Measurements from ENCODE around the gene KCNIP4.
A peak's percentile ranks its signal among the peaks of the same experiment; 100 is the strongest.
"Not testable (repeated sequence)": the region's sequence is repeated elsewhere in the genome, so short reads cannot be mapped to it uniquely, and the experiment has no call there.

Gene KCNIP4

DNA sequence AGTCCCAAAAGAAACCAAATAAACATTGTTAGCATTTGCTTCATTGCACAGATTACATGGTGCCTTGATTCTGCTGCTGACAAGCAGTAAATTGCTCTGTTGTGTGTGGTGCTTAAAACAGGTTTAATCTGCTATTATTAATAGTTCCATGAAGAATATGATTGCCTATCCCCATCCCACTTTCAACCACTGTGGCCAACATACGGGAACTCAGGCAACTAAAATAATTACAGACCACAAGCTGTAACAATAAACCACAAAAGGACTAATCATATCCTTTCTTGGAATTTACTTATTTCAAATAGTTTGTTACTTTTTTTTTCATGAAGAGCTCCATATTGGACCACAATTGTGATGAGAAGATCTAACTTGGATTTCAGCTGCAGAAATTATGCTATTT, 1116.8 kb downstream of the KCNIP4 start:
- Mint-ChIP-seq H3K27me3 (ENCODE audit: low read depth) (no peaks in the 10 kb centered on the region), H3K36me3 (ENCODE audit: low read depth) (no peaks in the 10 kb centered on the region), H3K4me3 (no peak overlapping the region), H3K4me1 (ENCODE audit: low read depth) (no peaks in the 10 kb centered on the region), H3K9me3 (no peaks in the 10 kb centered on the region), H3K27ac (no peak overlapping the region)

DNA sequence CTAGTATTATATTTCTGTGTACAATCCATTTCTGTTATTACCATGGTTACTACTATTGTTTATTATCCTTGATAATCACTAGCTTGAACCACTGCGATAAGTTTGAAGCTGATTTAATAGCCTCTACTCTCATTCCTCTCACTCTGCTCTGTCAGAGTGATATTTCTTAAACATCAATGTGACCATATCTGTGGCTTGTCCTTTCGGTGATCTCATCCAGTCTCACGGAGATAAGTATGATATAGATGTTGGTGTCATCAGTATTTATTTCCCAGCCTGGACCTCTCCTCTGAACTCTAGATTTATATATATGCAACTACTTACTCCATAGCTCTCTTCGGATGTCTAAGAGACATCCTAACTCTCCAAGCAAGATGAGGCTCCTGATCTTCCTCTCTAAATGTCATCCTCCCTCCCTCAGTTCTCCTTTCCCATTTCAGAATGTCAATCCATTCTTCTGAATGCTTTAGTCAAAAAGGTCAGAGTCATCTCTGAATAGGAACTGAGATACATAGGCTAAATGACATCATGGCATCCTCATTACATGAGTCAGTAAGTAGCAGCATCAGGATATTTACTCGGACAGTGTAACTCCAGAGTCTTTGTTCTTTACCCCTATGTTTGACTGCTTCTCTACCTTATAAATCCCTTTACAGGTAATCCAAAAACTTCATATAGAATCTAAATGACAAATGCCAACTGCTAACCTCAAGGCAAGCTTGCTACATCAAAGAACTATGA, 1118.8 kb downstream of the KCNIP4 start:
- Mint-ChIP-seq H3K4me3 (no peak overlapping the region), H3K36me3 (ENCODE audit: low read depth) (no peaks in the 10 kb centered on the region), H3K4me1 (ENCODE audit: low read depth) (no peaks in the 10 kb centered on the region), H3K27ac (no peak overlapping the region), H3K9me3 (peaks cover 8% of the 10 kb centered on the region), H3K27me3 (ENCODE audit: low read depth) (no peaks in the 10 kb centered on the region)

DNA sequence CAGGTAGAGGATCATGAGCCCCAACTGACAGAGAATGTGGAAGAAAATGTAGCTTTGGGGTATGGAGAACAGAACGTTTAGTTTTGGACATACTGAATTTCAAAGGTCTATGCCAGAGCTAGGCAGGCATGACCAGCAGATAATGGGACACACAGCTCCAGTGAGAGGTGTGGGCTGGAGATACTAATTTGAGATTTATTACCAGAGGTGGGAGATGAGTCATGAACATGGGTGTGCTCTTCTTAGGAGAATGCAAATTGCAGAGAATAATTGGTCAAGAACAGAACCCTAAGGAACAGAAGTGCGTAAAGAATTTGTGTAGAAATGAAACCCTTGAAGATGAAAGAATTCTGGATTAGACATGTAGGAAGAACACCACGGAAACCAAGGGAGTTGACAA, 1123.1 kb downstream of the KCNIP4 start:
- no peak overlapping the region for H3K4me3 Mint-ChIP-seq
- H3K27ac Mint-ChIP-seq, result no peak overlapping the region
- H3K36me3 Mint-ChIP-seq (ENCODE audit: low read depth), result no peaks in the 10 kb centered on the region
- H3K27me3 Mint-ChIP-seq (ENCODE audit: low read depth), result no peaks in the 10 kb centered on the region
- H3K9me3 Mint-ChIP-seq, result peaks cover 8% of the 10 kb centered on the region
- no peaks in the 10 kb centered on the region for H3K4me1 Mint-ChIP-seq (ENCODE audit: low read depth)

DNA sequence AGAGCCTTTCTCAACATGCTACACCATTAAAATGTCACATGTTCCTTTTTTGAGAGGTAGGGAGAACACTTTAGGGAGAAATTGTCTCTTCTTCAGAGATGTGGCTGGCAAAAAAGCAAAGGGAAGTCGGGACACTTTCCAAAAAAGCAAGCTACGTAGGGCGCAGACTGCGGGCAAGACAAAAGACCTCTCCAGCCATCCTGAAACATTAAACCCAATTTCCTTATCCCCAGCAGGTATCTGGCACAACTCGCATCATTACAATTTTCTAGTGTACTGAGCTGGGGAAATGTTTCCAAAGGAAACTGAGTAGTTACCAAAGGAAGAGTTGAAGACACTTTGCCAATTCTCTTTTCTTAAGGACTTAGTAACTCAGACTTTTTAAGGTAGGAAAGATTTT, 1132.3 kb downstream of the KCNIP4 start:
- H3K27ac Mint-ChIP-seq, result no peak overlapping the region
- H3K4me1 Mint-ChIP-seq (ENCODE audit: low read depth), result no peaks in the 10 kb centered on the region
- H3K4me3 Mint-ChIP-seq, result no peak overlapping the region
- no peaks in the 10 kb centered on the region for H3K27me3 Mint-ChIP-seq (ENCODE audit: low read depth)
- no peaks in the 10 kb centered on the region for H3K9me3 Mint-ChIP-seq
- no peaks in the 10 kb centered on the region for H3K36me3 Mint-ChIP-seq (ENCODE audit: low read depth)

DNA sequence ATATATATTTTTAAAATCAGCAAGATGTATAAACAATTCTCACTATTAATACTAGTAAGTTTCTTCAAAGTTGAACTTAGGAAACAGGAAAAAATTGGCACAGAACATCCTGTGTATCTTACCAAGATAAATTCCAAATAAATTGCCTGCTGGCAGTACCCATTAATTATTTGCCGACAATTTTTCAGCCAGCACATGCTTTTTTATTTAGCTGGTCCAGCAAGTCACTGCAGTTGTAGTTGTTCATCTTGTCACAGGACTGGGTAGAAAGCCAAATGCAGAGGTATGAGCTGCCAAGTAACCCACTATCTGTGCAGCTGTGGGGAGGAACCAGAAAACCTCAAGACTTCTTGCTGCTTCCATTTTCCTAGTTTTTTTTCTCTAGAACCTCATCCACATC, 1134.9 kb downstream of the KCNIP4 start:
- Mint-ChIP-seq H3K9me3 (no peaks in the 10 kb centered on the region), H3K27ac (no peak overlapping the region), H3K4me3 (no peak overlapping the region)

DNA sequence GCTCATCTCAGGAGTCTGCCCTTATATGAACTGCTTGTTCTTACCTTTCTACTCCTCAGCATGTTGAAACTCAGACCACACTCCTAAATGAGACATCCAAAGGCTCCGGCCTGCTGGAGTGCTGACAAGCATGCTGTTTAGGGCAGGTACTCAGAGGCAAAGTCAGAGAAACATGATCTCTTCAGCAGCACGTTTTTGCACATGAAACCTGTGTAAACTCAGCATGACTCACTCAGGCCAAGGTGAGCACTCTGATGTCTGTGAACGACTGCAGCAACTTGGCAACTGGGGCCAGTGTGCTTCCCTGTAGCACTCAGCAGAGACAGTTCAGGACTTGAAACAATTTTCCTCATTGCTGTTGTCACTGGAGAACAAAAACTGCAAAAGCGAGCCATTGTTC, 1138.8 kb downstream of the KCNIP4 start:
- no peak overlapping the region for H3K4me3 Mint-ChIP-seq
- H3K9me3 Mint-ChIP-seq, result no peaks in the 10 kb centered on the region
- H3K4me1 Mint-ChIP-seq (ENCODE audit: low read depth), result no peaks in the 10 kb centered on the region
- no peak overlapping the region for H3K27ac Mint-ChIP-seq
- no peaks in the 10 kb centered on the region for H3K27me3 Mint-ChIP-seq (ENCODE audit: low read depth)
- no peaks in the 10 kb centered on the region for H3K36me3 Mint-ChIP-seq (ENCODE audit: low read depth)

More for the DNA sequence above, 1134.9 kb downstream of the KCNIP4 start:
- no peaks in the 10 kb centered on the region for H3K36me3 Mint-ChIP-seq (ENCODE audit: low read depth)
- H3K4me1 Mint-ChIP-seq (ENCODE audit: low read depth), result no peaks in the 10 kb centered on the region
- H3K27me3 Mint-ChIP-seq (ENCODE audit: low read depth), result no peaks in the 10 kb centered on the region

DNA sequence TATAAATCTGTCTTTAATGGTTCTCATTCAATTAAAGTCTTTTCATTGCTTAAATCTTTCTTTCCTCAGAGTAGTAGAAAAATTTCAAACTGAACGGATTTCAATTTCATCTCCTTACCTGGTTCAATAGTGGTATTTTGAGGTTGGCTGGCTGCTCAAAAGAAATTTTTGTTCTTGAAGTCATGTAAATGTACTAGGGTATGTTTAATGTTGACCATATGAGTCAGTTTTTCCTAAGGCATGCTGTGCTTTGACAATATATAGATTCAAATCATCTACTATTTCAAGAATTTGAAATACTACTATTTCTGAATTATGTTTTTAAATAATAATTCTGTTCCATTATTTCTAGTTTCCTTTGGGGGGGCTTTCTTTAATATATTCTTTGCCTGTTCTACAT, 1142.9 kb downstream of the KCNIP4 start:
- Mint-ChIP-seq H3K27me3 (ENCODE audit: low read depth) (no peaks in the 10 kb centered on the region), H3K36me3 (ENCODE audit: low read depth) (no peaks in the 10 kb centered on the region), H3K4me3 (no peak overlapping the region), H3K9me3 (no peaks in the 10 kb centered on the region), H3K4me1 (ENCODE audit: low read depth) (no peaks in the 10 kb centered on the region), H3K27ac (no peak overlapping the region)

DNA sequence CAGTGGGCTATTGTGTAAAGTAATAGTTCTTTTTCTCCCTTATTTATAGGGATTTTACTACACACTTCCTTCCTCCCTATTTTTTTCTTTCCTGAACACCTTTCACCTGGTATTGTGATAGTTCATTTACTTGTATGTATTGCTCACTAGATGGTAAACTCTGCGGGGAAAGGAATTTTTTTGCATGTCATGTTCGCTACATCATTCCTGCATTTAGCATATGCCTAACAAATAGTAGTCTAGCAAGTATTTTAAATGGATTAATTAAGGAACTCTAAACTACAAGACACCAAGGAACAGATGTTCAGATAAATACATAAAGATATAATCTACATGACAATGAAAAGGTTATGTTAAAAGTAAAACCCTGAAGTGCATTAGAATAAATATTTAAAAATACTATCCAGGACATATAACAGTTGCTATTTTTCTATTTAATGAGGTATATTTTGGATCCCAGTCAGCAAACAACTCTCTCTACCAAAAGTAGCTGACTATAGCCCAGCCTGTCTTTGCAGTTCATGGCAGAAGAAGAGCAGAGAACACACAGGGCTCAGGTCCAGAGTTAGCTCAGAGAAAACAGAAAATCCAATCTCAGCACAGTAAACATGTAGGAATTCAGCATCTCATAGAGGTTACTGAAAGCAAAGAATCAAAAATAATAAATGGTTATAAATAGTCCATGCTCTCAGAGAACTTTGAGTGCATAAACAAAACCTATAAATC, 1160.5 kb downstream of the KCNIP4 start:
- no peak overlapping the region for H3K27ac Mint-ChIP-seq
- no peaks in the 10 kb centered on the region for H3K36me3 Mint-ChIP-seq (ENCODE audit: low read depth)
- H3K4me3 Mint-ChIP-seq, result no peak overlapping the region
- no peaks in the 10 kb centered on the region for H3K9me3 Mint-ChIP-seq
- no peaks in the 10 kb centered on the region for H3K27me3 Mint-ChIP-seq (ENCODE audit: low read depth)
- no peaks in the 10 kb centered on the region for H3K4me1 Mint-ChIP-seq (ENCODE audit: low read depth)

DNA sequence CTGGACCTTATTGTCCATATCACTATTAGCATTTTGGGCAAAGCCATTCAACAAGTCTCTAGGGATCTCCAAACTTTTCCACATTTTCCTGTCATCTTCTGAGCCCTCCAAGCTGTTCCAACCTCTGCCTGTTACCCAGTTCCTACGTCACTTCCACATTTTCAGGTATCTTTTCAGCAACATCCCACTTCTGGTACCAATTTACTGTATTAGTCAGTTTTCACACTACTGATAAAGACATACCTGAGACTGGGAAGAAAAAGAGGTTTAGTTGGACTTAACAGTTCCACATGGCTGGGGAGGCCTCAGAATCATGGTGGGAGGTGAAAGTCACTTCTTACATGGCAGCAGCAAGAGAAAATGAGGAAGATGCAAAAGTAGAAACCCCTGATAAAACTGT, 1165.4 kb downstream of the KCNIP4 start:
- peaks cover 16% of the 10 kb centered on the region for H3K9me3 Mint-ChIP-seq
- not testable (repeated sequence) for H3K36me3 Mint-ChIP-seq (ENCODE audit: low read depth); H3K4me1 Mint-ChIP-seq (ENCODE audit: low read depth); H3K4me3 Mint-ChIP-seq; H3K27ac Mint-ChIP-seq; H3K27me3 Mint-ChIP-seq (ENCODE audit: low read depth)

DNA sequence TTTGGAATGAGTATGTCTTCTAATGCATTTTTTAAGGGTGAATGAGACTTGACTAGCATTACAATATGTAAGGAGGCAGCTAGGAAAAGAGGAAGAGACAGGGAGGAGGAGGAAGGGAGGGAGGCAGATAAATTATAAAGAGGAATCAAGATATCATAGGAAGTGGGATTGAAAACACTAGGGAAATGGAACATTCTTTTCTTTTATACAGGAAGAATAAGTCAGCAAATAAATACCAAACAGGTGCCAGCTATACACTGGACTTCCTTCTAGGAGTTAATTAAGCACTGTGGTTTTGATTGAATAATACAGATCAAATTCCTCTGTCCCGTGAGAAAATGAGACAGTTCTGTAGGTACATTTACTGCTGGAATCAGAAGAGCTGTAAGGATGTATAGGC, 1169.7 kb downstream of the KCNIP4 start:
- no peak overlapping the region for H3K4me3 Mint-ChIP-seq
- H3K36me3 Mint-ChIP-seq (ENCODE audit: low read depth), result no peaks in the 10 kb centered on the region
- no peaks in the 10 kb centered on the region for H3K4me1 Mint-ChIP-seq (ENCODE audit: low read depth)
- H3K27ac Mint-ChIP-seq, result peak overlapping the region; percentile 16
- H3K9me3 Mint-ChIP-seq, result peaks cover 16% of the 10 kb centered on the region
- H3K27me3 Mint-ChIP-seq (ENCODE audit: low read depth), result no peaks in the 10 kb centered on the region

DNA sequence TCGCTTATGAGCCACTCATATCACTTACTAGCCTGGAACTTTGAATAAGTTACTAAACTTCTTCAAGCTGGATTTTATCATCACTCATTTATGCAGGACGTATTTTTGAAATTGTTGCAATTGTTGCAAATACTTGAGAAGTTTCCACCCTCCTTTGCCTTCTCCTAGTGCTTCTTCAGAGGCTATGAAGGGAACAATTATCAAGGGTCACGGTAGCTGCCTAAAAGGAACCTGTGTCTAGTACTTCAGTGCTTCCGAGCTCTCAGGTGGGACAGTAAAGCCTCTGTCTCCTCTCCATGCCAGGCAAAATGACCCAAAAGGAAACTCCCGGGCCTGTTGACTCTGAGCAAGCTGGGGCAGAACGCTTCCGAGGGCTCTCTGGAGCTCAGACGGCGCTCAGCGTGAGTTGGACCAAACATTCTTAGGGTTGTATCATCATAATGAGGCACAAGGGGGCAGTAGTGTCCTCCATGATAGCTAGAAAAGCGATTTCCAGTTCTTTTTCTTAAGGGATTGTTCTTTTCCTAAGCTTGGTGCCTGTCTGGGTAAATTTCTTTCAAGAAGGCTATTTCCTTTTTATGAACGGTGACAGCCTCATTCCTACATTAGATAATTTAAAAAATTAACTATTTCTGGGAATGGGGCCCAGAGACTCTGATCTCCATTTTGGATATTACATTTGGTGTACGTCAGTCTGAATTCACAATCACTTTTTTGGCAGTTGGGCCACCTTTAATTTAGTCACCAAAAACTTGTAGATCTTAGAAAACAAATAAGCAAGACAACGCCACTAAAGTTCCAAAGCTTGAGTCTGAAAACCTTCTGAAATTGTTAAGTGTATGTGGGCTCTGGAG, 1175.2 kb downstream of the KCNIP4 start:
- Mint-ChIP-seq H3K36me3 (ENCODE audit: low read depth) (no peaks in the 10 kb centered on the region), H3K9me3 (no peaks in the 10 kb centered on the region), H3K27ac (no peak overlapping the region), H3K27me3 (ENCODE audit: low read depth) (no peaks in the 10 kb centered on the region), H3K4me1 (ENCODE audit: low read depth) (peaks cover 2% of the 10 kb centered on the region), H3K4me3 (no peak overlapping the region)

DNA sequence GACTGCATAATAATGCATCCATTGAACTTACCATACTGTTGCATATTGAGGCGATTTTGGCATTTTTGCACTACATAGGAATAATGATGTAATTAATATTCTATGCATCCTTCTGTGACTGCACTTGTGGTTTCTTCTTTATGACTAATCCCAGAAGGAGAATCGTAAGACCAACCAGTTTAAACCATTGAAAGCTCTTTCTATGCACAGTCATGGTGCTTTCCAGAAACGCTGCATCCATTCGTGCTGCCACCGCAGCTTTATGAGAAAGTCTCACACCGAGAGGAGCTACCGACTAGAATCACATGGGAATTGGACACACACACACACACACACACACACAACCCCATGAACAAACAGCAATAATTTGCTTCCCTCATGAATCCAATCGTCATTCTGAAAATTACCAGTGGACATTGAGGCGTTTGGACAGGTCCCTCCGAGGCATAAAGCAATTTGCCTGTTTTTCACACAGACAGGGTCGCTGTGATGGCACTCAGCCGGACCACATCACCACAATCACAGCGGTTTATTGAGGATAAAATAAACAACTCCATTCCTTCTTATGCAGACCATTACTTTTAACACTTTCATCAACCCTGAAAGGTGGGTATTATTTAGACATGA, 1184.1 kb downstream of the KCNIP4 start:
- Mint-ChIP-seq H3K36me3 (ENCODE audit: low read depth) (no peaks in the 10 kb centered on the region), H3K4me3 (no peak overlapping the region), H3K27ac (no peak overlapping the region), H3K27me3 (ENCODE audit: low read depth) (no peaks in the 10 kb centered on the region), H3K4me1 (ENCODE audit: low read depth) (no peaks in the 10 kb centered on the region), H3K9me3 (no peaks in the 10 kb centered on the region)

DNA sequence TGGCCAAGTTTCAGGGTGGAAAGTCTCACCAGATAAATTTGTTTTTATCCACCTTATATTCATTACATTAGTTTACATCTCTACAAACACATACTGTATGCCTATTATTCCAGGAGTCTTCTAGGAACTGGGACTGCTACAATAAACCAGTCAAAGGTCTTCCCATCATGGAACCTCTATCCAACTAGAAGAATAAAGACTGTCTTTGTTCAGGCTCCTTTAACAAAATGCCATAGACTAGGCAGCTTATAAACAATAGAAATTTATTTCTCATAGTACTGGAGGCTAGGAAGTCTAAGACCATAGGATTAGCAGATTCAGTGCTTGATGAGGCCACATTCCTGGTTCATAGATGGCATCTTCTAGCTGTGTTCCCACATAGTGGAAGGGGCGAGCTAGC, 1186.7 kb downstream of the KCNIP4 start:
- no peaks in the 10 kb centered on the region for H3K27me3 Mint-ChIP-seq (ENCODE audit: low read depth)
- no peaks in the 10 kb centered on the region for H3K9me3 Mint-ChIP-seq
- H3K4me3 Mint-ChIP-seq, result no peak overlapping the region
- no peaks in the 10 kb centered on the region for H3K36me3 Mint-ChIP-seq (ENCODE audit: low read depth)
- H3K4me1 Mint-ChIP-seq (ENCODE audit: low read depth), result no peaks in the 10 kb centered on the region
- no peak overlapping the region for H3K27ac Mint-ChIP-seq

DNA sequence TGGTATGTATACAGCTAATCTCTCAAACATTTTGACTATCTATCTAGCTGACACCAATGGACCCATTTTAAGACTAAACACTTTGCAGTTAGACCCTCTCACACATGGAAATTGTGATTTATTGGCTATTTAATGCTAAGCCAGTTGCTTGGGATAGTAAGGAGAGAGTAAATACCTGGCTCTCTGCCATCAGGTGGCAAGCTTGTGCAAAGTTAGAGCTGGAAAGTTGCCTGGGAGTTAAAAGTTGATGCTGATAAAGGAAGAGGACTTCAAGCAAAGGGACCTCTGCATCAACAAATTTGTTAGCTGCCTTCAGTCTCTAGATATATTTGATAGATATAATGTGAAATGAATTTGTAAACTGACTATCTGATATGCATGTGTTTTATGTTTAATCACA, 1187.2 kb downstream of the KCNIP4 start:
- Mint-ChIP-seq H3K27me3 (ENCODE audit: low read depth) (no peaks in the 10 kb centered on the region), H3K27ac (no peak overlapping the region), H3K9me3 (no peaks in the 10 kb centered on the region), H3K4me3 (no peak overlapping the region), H3K4me1 (ENCODE audit: low read depth) (no peaks in the 10 kb centered on the region), H3K36me3 (ENCODE audit: low read depth) (no peaks in the 10 kb centered on the region)
